Measurements from ENCODE around the gene PROK1. TPM values are rescaled to one million over a fixed set of nuclear protein-coding genes. Genes with fewer than 3 reads are reported as not detected.
A peak's percentile ranks its signal among the peaks of the same experiment; 100 is the strongest.

PROK1 gene
- total RNA-seq, 1 experiment from 2014 or later, result 0.22 TPM

GRCh38 chr1:110477041-110477440 is 26.1 kb downstream of the PROK1 start:
- Histone ChIP-seq H3K27me3 (ENCODE audit: insufficient read depth, low read length) (no peaks in the 10 kb centered on the region), H3K27ac (ENCODE audit: low read depth, low read length) (peak overlapping the region; percentile 72), H3K4me1 (ENCODE audit: control insufficient read depth in 1 of 2, insufficient read depth in 2 of 2, low read length in 2 of 2) (peaks cover 23 to 40% of the 10 kb centered on the region in 2 experiments), H3K36me3 (ENCODE audit: control insufficient read depth in 1 of 2, insufficient read depth in 2 of 2, low read length in 2 of 2) (no peaks in the 10 kb centered on the region), H3K9me2 (ENCODE audit: insufficient read depth) (no peaks in the 10 kb centered on the region), H3K9ac (ENCODE audit: low read length) (peak overlapping the region; percentile 57), H3K4me3 (replicated peaks in 1 of 2; ENCODE audit: low read depth in 1 of 2, low read length in 2 of 2) (peak overlapping the region in 1 of 2 experiments; percentile 34; a peak in 2 of 4 replicates), H3K79me2 (ENCODE audit: insufficient read depth, low read length) (no peaks in the 10 kb centered on the region), H3K4me2 (ENCODE audit: low read length) (peak overlapping the region; percentile 71), H3K9me3 (ENCODE audit: control insufficient read depth in 1 of 2, insufficient read depth in 1 of 2, low read depth in 1 of 2, low read length in 2 of 2) (no peaks in the 10 kb centered on the region), H4K20me1 (ENCODE audit: insufficient read depth) (no peaks in the 10 kb centered on the region), H2AFZ (ENCODE audit: low read depth, low read length, poor library complexity, severe bottlenecking) (peak overlapping the region; percentile 63)
- ChIA-PET RAD21 (ENCODE audit: low non-redundant PET in 1 of 2, low total read pairs in 2 of 2, uncharacterized antibody in 2 of 2, unreplicated experiment in 2 of 2) (interaction anchor here (0.8 to 2.4 kb wide), 4 partner anchors 16 to 64 kb away, joined by 3 to 11 read pairs (median 3); no protein-coding TSS in a partner anchor), CTCF (interaction anchor here (0.6 to 21.6 kb wide), 7 partner anchors 13 to 1969 kb away, joined by 3 to 203 read pairs (median 5); no protein-coding TSS in a partner anchor), POLR2A (interaction anchor here (1.4 kb wide), 1 partner anchor 138 kb away, joined by 3 read pairs; the partner anchor contains the start of gene RBM15)
- ATAC-seq (peak; percentile 75), DNase-seq (ENCODE audit: low read depth, low spot score) (peak; percentile 90)
- intact Hi-C loops (cut with micrococcal nuclease), result loop anchor here (1.0 to 5.0 kb wide), 2 partner anchors 19 to 140 kb away; no protein-coding TSS in a partner anchor
- no TSS peak for BruUV-seq (replicated peaks)
- no peak for TF ChIP-seq EGR1 (IDR thresholded peaks at IDR 0.05; ENCODE audit: low read depth)
- no peak for TF ChIP-seq REST (IDR thresholded peaks at IDR 0.05; ENCODE audit: low read depth)
- TF ChIP-seq SP1 (IDR thresholded peaks at IDR 0.05; ENCODE audit: low read depth), result peak; percentile 90
- TF ChIP-seq CBX3 (IDR thresholded peaks at IDR 0.05; ENCODE audit: low read depth), result peak; percentile 92
- TF ChIP-seq ZBTB33 (IDR thresholded peaks at IDR 0.05; ENCODE audit: extremely low read depth, insufficient replicate concordance, low read length), result no peak
- TF ChIP-seq YY1 (IDR thresholded peaks at IDR 0.05; ENCODE audit: extremely low read depth, insufficient replicate concordance, low read depth, low read length), result no peak
- peak; percentile 63 for TF ChIP-seq SIN3A (IDR thresholded peaks at IDR 0.05; ENCODE audit: low read depth)
- no peak for TF ChIP-seq EZH2 (IDR thresholded peaks at IDR 0.05)
- peak; percentile 96 for TF ChIP-seq JUND (IDR thresholded peaks at IDR 0.05)
- TF ChIP-seq FOSL1 (IDR thresholded peaks at IDR 0.05; ENCODE audit: low read depth), result peak; percentile 99
- peak; percentile 73; the same call in 1 of the 2 replicates for TF ChIP-seq MAX (IDR thresholded peaks at IDR 0.05)
- TF ChIP-seq ZNF274 (IDR thresholded peaks at IDR 0.05; ENCODE audit: low read depth, low read length), result no peak
- peak; percentile 46 for TF ChIP-seq POLR2AphosphoS5 (IDR thresholded peaks at IDR 0.05; ENCODE audit: low read depth, low read length)
- no peak for TF ChIP-seq ELF1 (IDR thresholded peaks at IDR 0.05; ENCODE audit: borderline replicate concordance, low read depth)
- no peak for TF ChIP-seq ATF3 (IDR thresholded peaks at IDR 0.05)
- peak; percentile 90 for TF ChIP-seq SRF (IDR thresholded peaks at IDR 0.05; ENCODE audit: low read depth)
- TF ChIP-seq CTCF (IDR thresholded peaks at IDR 0.05 in 2 of 3, conservative IDR thresholded peaks at IDR 0.05 in 1 of 3; ENCODE audit: borderline replicate concordance in 1 of 3, insufficient read depth in 1 of 3, low read depth in 2 of 3, low read length in 2 of 3), result no peak
- TF ChIP-seq TCF7L2 (IDR thresholded peaks at IDR 0.05; ENCODE audit: borderline replicate concordance, extremely low read depth, insufficient read depth, insufficient read length), result peak; percentile 88
- no peak for TF ChIP-seq POLR2A (IDR thresholded peaks at IDR 0.05; ENCODE audit: borderline replicate concordance, extremely low read depth, insufficient read depth, insufficient read length)
- no peak for TF ChIP-seq EZH2phosphoT487 (IDR thresholded peaks at IDR 0.05; ENCODE audit: borderline replicate concordance)

Measured in HCT116 (cell line).